ENCODE measurements around the gene DNAH9.

Gene DNAH9

GRCh38 chr17:11610999-11611566 is 12.8 kb downstream of the DNAH9 start:
- no peak for DNase-seq (ENCODE audit: low read depth)

GRCh38 chr17:11612956-11613355 is 14.7 kb downstream of the DNAH9 start:
- DNase-seq (ENCODE audit: low read depth) = no peak

- no peak for DNase-seq (ENCODE audit: low read depth)
These were observed 20.7 kb downstream of the DNAH9 start for GRCh38 chr17:11618861-11619566.

- no peak for DNase-seq (ENCODE audit: low read depth)
These were observed 24.2 kb downstream of the DNAH9 start for GRCh38 chr17:11622492-11622891.

- no peak for DNase-seq (ENCODE audit: low read depth)
These were observed 26.7 kb downstream of the DNAH9 start for GRCh38 chr17:11624976-11625375.

GRCh38 chr17:11625878-11626277 is 27.6 kb downstream of the DNAH9 start:
- DNase-seq (ENCODE audit: low read depth) = no peak

- no peak for DNase-seq (ENCODE audit: low read depth)
These were observed 29.2 kb downstream of the DNAH9 start for GRCh38 chr17:11627301-11627940.

- DNase-seq (ENCODE audit: low read depth) = no peak
These were observed 30.1 kb downstream of the DNAH9 start for GRCh38 chr17:11628374-11628773.

GRCh38 chr17:11628831-11629230 is 30.6 kb downstream of the DNAH9 start:
- no peak for DNase-seq (ENCODE audit: low read depth)

- no peak for DNase-seq (ENCODE audit: low read depth)
These were observed 38.5 kb downstream of the DNAH9 start for GRCh38 chr17:11636771-11637170.

GRCh38 chr17:11637796-11638195 is 39.5 kb downstream of the DNAH9 start:
- no peak for DNase-seq (ENCODE audit: low read depth)

- DNase-seq (ENCODE audit: low read depth) = no peak
These were observed 40.5 kb downstream of the DNAH9 start for GRCh38 chr17:11638700-11639265.

GRCh38 chr17:11639736-11640462 is 41.6 kb downstream of the DNAH9 start:
- no peak for DNase-seq (ENCODE audit: low read depth)

- no peak for DNase-seq (ENCODE audit: low read depth)
These were observed 42.2 kb downstream of the DNAH9 start for GRCh38 chr17:11640463-11640814.

- no peak for DNase-seq (ENCODE audit: low read depth)
These were observed 43.4 kb downstream of the DNAH9 start for GRCh38 chr17:11641521-11642275.

GRCh38 chr17:11642655-11643054 is 44.4 kb downstream of the DNAH9 start:
- DNase-seq (ENCODE audit: low read depth) = no peak

GRCh38 chr17:11643851-11644250 is 45.6 kb downstream of the DNAH9 start:
- DNase-seq (ENCODE audit: low read depth) = no peak

- DNase-seq (ENCODE audit: low read depth) = no peak
These were observed 46.3 kb downstream of the DNAH9 start for GRCh38 chr17:11644265-11645212.

GRCh38 chr17:11645426-11645825 is 47.2 kb downstream of the DNAH9 start:
- no peak for DNase-seq (ENCODE audit: low read depth)

GRCh38 chr17:11651089-11651488 is 52.8 kb downstream of the DNAH9 start:
- no peak for DNase-seq (ENCODE audit: low read depth)

- DNase-seq (ENCODE audit: low read depth) = no peak
These were observed 70.3 kb downstream of the DNAH9 start for GRCh38 chr17:11668618-11669017.
